Neural cell (in vitro differentiated cells): ENCODE data around the gene EFCAB6. TPM values are rescaled to one million over a fixed set of nuclear protein-coding genes. Genes with fewer than 3 reads are reported as not detected.

Experiments
- H2AFZ ChIP-seq: fragments of 200-600, 300-800 bp; sonication (generic), shearing (Covaris generic); 2 replicates; pipeline ENCODE4 v1.6.0; 2014; ENCODE audit warnings: low read depth, mild to moderate bottlenecking, antibody characterized with exemption, low read length, moderate library complexity
- H3F3A ChIP-seq: fragments of 200-600 bp; shearing (Covaris generic); 2 replicates; pipeline ENCODE4 v1.6.1; 2016; ENCODE audit warnings: mild to moderate bottlenecking, moderate library complexity, mixed read lengths, antibody characterized with exemption, low read length; ENCODE audit not compliant: insufficient read depth, poor library complexity, severe bottlenecking
- H3K27ac ChIP-seq: fragments of 200-600, 300-800 bp; sonication (generic), shearing (Covaris generic); 2 replicates; pipeline ENCODE4 v1.5.1; 2014; ENCODE audit warnings: mild to moderate bottlenecking, low read length, moderate library complexity
- H3K27me3 ChIP-seq: fragments of 300-800, 200-600 bp; sonication (generic), shearing (Covaris generic); 2 replicates; pipeline ENCODE4 v1.6.0; 2014; ENCODE audit warnings: mild to moderate bottlenecking, low read depth, low read length, moderate library complexity; ENCODE audit not compliant: insufficient read depth
- H3K36me3 ChIP-seq: fragments of 300-800, 200-600 bp; sonication (generic), shearing (Covaris generic); 2 replicates; pipeline ENCODE4 v1.5.1; 2014; ENCODE audit warnings: mild to moderate bottlenecking, antibody characterized with exemption, low read length, moderate library complexity; ENCODE audit not compliant: insufficient read depth
- H3K4me2 ChIP-seq: fragments of 300-800, 200-600 bp; sonication (generic), shearing (Covaris generic); 2 replicates; pipeline ENCODE4 v1.6.0; 2014; ENCODE audit warnings: mild to moderate bottlenecking, low read length
- H3K4me3 ChIP-seq: fragments of 300-800, 200-600 bp; sonication (generic), shearing (Covaris generic); 2 replicates; pipeline ENCODE4 v1.5.1; 2014; ENCODE audit warnings: mild to moderate bottlenecking, low read length, moderate library complexity
- H3K79me2 ChIP-seq: fragments of 200-600 bp; shearing (Covaris generic); replicated peaks from 2 replicates; pipeline ENCODE4 v1.6.0; 2014; ENCODE audit warnings: mild to moderate bottlenecking, low read length, moderate library complexity; ENCODE audit not compliant: insufficient read depth
- H3K9ac ChIP-seq: fragments of 300-800, 200-600 bp; sonication (generic), shearing (Covaris generic); 2 replicates; pipeline ENCODE4 v1.6.1; 2016; ENCODE audit warnings: mild to moderate bottlenecking, low read length, mixed read lengths
- H3K9me2 ChIP-seq: fragments of 200-600 bp; shearing (Covaris generic); 2 replicates; pipeline ENCODE4 v1.6.1; 2016; ENCODE audit warnings: mild to moderate bottlenecking, low read length, mixed read lengths; ENCODE audit not compliant: insufficient read depth
- H3K9me3 ChIP-seq: fragments of 200-600, 300-800 bp; sonication (generic), shearing (Covaris generic); 2 replicates; pipeline ENCODE4 v1.6.1; 2016; ENCODE audit warnings: mild to moderate bottlenecking, mixed run types, low read length, moderate library complexity, mixed read lengths
- H4K20me1 ChIP-seq: fragments of 200-600 bp; shearing (Covaris generic); 2 replicates; pipeline ENCODE4 v1.6.1; 2016; ENCODE audit warnings: mild to moderate bottlenecking, mixed run types; ENCODE audit not compliant: insufficient read depth
- CTCF ChIP-seq: fragments of 450-650 bp; IDR thresholded peaks from 2 replicates; pipeline ENCODE4 v1.5.1; 2014; ENCODE audit warnings: antibody characterized with exemption, mild to moderate bottlenecking, moderate library complexity; ENCODE audit not compliant: poor library complexity, severe bottlenecking
- EP300 ChIP-seq: fragments of 450-650 bp; conservative IDR thresholded peaks from 2 replicates; pipeline ENCODE4 v1.6.1; 2014; ENCODE audit warnings: antibody characterized with exemption, mild to moderate bottlenecking, moderate library complexity; ENCODE audit not compliant: poor library complexity, severe bottlenecking
- EZH2 ChIP-seq: fragments of 200-600, 300-800 bp; shearing (Covaris generic), sonication (generic); IDR thresholded peaks from 2 replicates; pipeline ENCODE4 v1.6.1; 2014; ENCODE audit warnings: antibody characterized with exemption, low read length, borderline replicate concordance, mild to moderate bottlenecking; ENCODE audit not compliant: insufficient read depth, poor library complexity, severe bottlenecking
- MXI1 ChIP-seq: fragments of 450-650 bp; conservative IDR thresholded peaks from 2 replicates; pipeline ENCODE4 v1.6.1; 2014; ENCODE audit warnings: antibody characterized with exemption, mild to moderate bottlenecking; ENCODE audit not compliant: poor library complexity, severe bottlenecking
- POLR2AphosphoS5 ChIP-seq: IDR thresholded peaks from 2 replicates; pipeline ENCODE4 v1.6.1; 2012
- RAD21 ChIP-seq: fragments of 450-650 bp; conservative IDR thresholded peaks from 2 replicates; pipeline ENCODE4 v1.6.1; 2014; ENCODE audit warnings: antibody characterized with exemption, mild to moderate bottlenecking, moderate library complexity
- REST ChIP-seq: IDR thresholded peaks from 2 replicates; pipeline ENCODE4 v1.6.1; 2012; ENCODE audit warnings: borderline replicate concordance
- SMC3 ChIP-seq: fragments of 450-650 bp; conservative IDR thresholded peaks from 2 replicates; pipeline ENCODE4 v1.6.1; 2014; ENCODE audit warnings: antibody characterized with exemption, mild to moderate bottlenecking, moderate library complexity; ENCODE audit not compliant: poor library complexity
- TAF1 ChIP-seq: IDR thresholded peaks from 2 replicates; pipeline ENCODE4 v1.6.1; 2012; ENCODE audit warnings: low read depth
- polyA plus RNA-seq: library from polyadenylated mRNA; depleted of rRNA; stranded (reverse); fragments of >200 nt; gene quantifications from 2 replicates; pipeline ENCODE4 v1.2.3, GENCODE V29; 2014

EFCAB6 gene
- polyA plus RNA-seq, 1 donor from 2014 or later = 1.4 TPM

GRCh38 chr22:43855431-43855830, 43.3 kb upstream of the EFCAB6 start:
- no peak overlapping the region for H3K9ac ChIP-seq
- no peaks in the 10 kb centered on the region for H4K20me1 ChIP-seq
- no peak overlapping the region for H2AFZ ChIP-seq
- H3K4me3 ChIP-seq = no peak overlapping the region
- H3F3A ChIP-seq = no peaks in the 10 kb centered on the region
- no peak overlapping the region for H3K4me2 ChIP-seq
- H3K9me3 ChIP-seq = no peaks in the 10 kb centered on the region
- H3K9me2 ChIP-seq = no peaks in the 10 kb centered on the region
- no peak for TF ChIP-seq MXI1
- no peak for TF ChIP-seq CTCF
- no peak for TF ChIP-seq EP300
- TF ChIP-seq SMC3 = no peak
- no peak for TF ChIP-seq REST
- TF ChIP-seq RAD21 = no peak
- TF ChIP-seq EZH2 = no peak
- TF ChIP-seq TAF1 = no peak
- no peak for TF ChIP-seq POLR2AphosphoS5
- H3K36me3 ChIP-seq = no peaks in the 10 kb centered on the region
- H3K27ac ChIP-seq = no peak overlapping the region
- peaks cover 5% of the 10 kb centered on the region for H3K79me2 ChIP-seq
- no peaks in the 10 kb centered on the region for H3K27me3 ChIP-seq

GRCh38 chr22:43854786-43855271, 42.7 kb upstream of the EFCAB6 start:
- no peak overlapping the region for H3K9ac ChIP-seq
- H3K27ac ChIP-seq = no peak overlapping the region
- H3K79me2 ChIP-seq = peaks cover 5% of the 10 kb centered on the region
- H3K4me2 ChIP-seq = no peak overlapping the region
- no peaks in the 10 kb centered on the region for H3K36me3 ChIP-seq
- H3K4me3 ChIP-seq = no peak overlapping the region
- H3K27me3 ChIP-seq = no peaks in the 10 kb centered on the region
- no peaks in the 10 kb centered on the region for H3F3A ChIP-seq
- no peak overlapping the region for H2AFZ ChIP-seq
- H3K9me2 ChIP-seq = no peaks in the 10 kb centered on the region
- TF ChIP-seq RAD21 (no peak), MXI1 (no peak), SMC3 (no peak), EP300 (no peak)
- no peaks in the 10 kb centered on the region for H3K9me3 ChIP-seq
- H4K20me1 ChIP-seq = no peaks in the 10 kb centered on the region
